ENCODE data around the gene SPINT2.
A peak's percentile ranks its signal among the peaks of the same experiment; 100 is the strongest.
"Not testable (repeated sequence)": the region's sequence is repeated elsewhere in the genome, so short reads cannot be mapped to it uniquely, and the experiment has no call there.

The SPINT2 gene

DNA sequence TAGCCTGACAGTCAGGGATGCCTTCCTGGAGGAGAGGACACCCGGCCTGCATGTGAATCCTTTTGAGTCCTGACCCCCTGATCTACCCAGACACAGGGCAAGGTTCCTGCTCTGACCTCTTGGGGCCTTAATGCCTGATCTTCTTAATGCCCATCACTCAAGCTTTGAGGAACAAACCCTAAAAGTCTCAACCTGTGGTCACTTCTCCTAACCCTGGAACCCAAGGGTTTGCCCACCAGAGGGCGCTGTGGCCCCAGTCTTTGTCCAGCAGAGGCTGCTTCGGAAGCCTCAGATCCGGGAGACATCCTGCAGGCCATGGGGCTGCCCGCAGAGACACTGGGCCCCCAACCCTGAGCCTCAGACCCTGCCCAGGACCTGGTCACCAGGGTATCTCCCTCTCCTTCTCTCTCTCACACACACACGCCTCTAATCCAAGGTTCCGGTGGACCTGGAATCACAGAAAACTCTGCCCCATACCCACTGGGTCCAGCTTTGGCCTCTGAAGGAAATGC, 30.6 kb upstream of the SPINT2 start:
- DNase-seq, result peak; percentile 61 to 97 (median 87)

DNA sequence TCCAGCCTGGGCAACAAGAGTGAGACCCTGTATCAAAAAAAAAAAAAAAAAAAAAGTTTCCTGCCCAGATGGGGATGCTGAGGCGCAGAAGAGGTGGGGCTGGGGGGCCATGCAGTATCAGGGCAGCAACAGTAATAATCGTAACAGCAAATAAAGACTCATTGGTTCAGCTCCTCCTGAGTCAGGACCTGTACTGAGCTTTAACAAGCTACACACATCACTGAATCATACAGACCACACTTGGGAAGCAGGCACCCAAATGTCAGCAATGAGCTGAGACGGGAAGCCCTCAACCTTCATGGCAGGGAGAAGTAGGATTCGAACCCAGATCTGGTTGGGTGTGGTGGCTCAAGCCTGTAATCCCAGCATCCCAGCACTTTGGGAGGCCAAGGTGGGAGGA, 29.8 kb upstream of the SPINT2 start:
- no peak for DNase-seq
- intact Hi-C loops (cut with DNase I), result loop anchor here (2.0 kb wide), 1 partner anchor 100 kb away; the partner anchor contains the start of gene CATSPERG

More for the DNA sequence above, 30.6 kb upstream of the SPINT2 start:
- intact Hi-C loops (cut with DNase I), result loop anchor here (2.0 kb wide), 1 partner anchor 101 kb away; the partner anchor contains the start of gene CATSPERG

- DNase-seq, result no peak
- intact Hi-C loops (cut with DNase I), result no loop called here
Measured at GRCh38 chr19:38239816-38240215, 24.6 kb upstream of the SPINT2 start.

DNA sequence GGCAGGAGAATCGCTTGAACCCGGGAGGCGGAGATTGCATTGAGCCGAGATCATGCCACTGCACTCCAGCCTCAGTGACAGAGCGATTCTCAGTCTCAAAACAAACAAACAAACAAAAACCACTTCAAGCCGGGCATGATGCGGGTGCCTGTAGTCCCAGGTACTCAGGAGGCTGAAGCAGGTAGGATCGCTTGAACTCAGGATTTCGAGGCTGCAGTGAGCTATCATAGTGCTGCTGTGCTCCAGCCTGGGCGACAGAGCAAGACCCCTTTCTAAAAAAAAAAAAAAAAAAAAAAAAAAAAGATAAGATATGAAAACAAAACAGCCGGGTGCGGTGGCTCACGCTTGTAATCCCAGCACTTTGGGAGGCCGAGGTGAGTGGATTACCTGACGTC, 21.1 kb upstream of the SPINT2 start:
- intact Hi-C loops (cut with DNase I), result no loop called here
- no peak for DNase-seq

GRCh38 chr19:38245826-38246498, 18.4 kb upstream of the SPINT2 start:
- intact Hi-C loops (cut with DNase I), result no loop called here
- DNase-seq, result no peak

GRCh38 chr19:38247126-38247525, 17.2 kb upstream of the SPINT2 start:
- intact Hi-C loops (cut with DNase I), result no loop called here
- no peak for DNase-seq

DNA sequence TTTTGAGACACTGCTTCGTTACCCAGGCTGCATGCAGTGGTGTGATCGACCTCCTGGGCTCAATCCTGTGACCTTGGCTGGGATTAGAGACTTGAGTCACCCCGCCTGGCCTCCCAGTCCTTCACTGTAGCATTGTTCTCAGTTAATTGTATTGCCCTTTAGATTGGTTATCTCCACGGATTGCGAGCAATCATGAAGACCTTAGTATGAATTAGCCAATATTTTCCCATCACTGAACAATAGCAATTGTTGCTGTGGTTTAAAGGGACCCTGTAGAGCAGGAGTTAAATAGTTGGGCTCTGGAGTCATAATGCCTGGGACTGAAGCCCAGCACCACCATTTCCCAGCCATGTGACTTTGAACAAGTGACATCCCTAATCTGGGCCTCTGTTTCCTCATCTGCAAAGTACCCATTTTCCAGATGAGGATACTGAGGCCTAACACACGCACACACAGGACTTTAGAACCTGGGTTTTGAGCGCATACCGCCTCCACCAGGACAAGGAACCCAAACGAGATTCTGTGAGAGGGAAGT, 16.6 kb upstream of the SPINT2 start:
- DNase-seq, result no peak
- intact Hi-C loops (cut with DNase I), result no loop called here

DNA sequence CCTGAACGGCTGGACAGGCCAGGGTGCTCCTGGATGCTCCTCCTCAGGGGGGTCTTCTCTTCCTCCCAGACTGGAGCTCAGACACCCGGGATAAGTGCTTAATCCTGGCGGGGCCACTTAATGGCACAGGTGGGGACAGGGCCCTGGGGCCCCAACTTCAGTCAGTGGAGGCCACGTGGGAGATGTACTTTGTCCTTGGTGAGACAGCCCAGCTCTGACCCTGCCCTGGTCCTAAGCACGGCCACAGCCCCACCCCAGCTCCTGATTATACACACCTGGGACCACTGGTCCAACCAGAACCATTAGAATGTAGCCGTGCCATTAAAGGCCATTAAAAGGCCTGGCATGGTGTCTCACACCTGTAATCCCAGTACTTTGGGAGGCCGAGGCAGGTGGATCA, 16.0 kb upstream of the SPINT2 start:
- intact Hi-C loops (cut with DNase I), result no loop called here
- no peak for DNase-seq

- intact Hi-C loops (cut with DNase I), result no loop called here
- DNase-seq, result no peak
Measured at GRCh38 chr19:38250428-38250820, 13.9 kb upstream of the SPINT2 start.

DNA sequence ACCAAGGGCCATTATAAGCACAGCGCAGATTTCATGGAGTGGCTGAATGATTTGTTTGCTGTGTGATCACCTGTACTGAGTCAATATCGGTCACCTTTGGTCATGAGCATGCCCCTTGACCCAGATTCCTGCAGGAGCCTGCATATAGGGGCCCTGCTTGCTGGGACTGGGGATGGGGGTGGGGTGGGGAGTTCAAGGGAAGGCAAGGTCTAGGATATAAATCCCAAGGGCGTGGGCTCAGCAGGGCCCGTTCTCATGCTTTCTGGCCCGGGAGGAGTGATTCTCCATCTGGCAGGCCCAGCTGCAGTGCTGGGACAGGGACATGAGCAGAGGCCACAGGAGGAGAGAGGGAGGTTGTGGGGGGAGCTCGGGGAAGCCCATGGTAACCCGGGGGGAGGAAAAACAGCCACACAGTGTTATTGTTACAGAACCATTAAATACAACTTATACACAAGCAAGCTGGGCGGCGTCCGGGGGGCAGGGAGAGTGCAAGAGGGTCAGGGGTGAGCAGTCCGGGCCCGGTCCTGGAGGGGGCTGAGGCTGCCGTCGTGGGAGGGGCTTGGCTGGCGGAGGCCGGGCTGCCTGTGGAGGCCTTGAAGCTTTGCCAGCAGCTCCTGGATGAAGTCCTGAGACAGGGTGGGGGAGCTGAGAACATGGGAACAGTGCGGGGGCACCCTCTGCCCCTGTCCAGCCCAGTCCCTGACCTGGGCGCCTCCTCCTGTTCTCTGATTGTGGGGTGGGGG, 13.4 kb upstream of the SPINT2 start:
- intact Hi-C loops (cut with DNase I), result no loop called here
- DNase-seq, result peak in 9 of 10 donors; percentile 59 to 96 (median 70)

- intact Hi-C loops (cut with DNase I), result no loop called here
Measured at GRCh38 chr19:38251564-38252051, 12.8 kb upstream of the SPINT2 start.

DNA sequence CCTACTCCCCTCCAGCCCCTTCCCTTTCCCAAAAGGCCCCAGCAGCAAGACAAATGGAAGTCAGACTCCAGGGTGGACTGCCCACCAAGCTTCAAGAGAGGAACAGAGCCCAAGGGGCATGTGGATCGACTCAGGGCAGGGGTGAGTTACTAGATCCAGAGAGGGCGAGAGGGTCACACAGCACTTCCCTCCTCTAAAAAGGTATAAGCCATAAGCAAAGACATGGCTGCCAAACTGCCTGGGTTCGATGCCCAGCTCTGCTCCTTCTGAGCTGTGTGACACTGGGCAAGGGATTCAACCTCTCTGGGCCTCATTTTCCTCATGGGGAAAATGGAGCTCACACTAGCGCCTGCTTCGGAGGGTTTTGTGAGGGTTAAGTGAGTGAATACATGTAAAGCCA, 12.0 kb upstream of the SPINT2 start:
- intact Hi-C loops (cut with DNase I), result no loop called here
- DNase-seq, result no peak

More at GRCh38 chr19:38251564-38252051, 12.8 kb upstream of the SPINT2 start:
- DNase-seq, result no peak

DNA sequence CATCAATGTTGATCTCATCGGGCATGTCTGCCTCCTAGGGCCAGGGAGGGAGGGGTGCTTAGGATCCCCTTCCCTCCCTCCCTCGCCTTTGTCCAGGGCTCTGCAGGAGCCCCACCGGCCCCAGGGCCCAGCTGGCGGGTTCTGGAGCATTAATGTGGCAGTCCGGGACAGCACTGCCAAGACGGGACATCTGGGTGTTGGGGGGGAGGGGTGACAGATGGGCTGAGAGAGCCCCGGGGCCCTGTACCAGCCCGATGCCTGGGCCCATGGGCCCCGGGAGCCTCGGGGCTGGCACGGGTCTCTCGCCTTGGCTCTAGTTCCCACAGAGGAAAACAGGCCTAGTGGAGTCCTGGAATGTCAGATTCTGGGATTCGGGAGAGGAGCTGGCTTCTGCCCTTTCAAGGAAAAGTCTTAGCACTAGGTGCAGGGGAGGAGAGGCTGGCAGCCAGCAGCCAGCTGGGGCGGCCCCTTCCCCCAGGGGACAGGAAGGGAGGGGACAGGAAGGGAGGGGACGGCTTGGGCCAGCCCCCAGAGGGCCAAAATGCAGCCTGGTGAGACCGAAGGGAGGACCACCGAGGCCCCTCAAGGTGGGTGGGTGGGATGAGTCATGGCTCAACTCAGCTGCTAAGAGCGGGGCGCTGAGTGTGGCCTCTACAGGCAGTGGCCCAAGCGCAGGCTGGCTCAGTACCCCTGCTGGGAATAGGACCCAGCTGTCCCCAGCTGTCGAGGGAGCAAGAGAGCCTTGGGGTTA, 11.3 kb upstream of the SPINT2 start:
- intact Hi-C loops (cut with DNase I), result no loop called here
- DNase-seq, result peak; percentile 79 to 99 (median 92)

GRCh38 chr19:38253788-38254187, 10.6 kb upstream of the SPINT2 start:
- no peak for DNase-seq
- intact Hi-C loops (cut with DNase I), result no loop called here

GRCh38 chr19:38255383-38256014, 8.9 kb upstream of the SPINT2 start:
- peak in 2 of 10 donors; percentile 50 to 88 for DNase-seq
- intact Hi-C loops (cut with DNase I), result loop anchor here (1.0 kb wide), 1 partner anchor 11 kb away; no protein-coding TSS in a partner anchor

DNA sequence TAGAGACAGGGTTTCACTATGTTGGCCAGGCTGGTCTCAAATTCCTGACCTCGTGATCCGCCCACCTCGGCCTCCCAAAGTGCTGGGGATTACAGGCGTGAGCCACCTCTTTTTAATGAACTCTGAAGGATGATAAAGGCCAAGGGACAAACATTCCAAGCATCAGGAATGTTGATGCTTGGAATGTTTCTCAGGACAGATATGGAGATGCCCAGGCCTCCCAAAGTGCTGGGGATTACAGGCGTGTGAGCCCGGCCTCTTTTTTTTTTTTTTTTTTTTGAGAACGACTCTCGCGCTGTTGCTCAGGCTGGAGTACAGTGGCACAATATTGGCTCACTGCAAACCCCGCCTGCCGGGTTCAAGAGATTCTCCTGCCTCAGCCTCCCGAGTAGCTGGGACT, 2.4 kb upstream of the SPINT2 start:
- DNase-seq, result not testable (repeated sequence)
- intact Hi-C loops (cut with DNase I), result loop anchor here (2.0 kb wide), 1 partner anchor 61 kb away; no protein-coding TSS in a partner anchor

- intact Hi-C loops (cut with DNase I), result no loop called here
- DNase-seq, result no peak
Measured at GRCh38 chr19:38262585-38263268, 1.6 kb upstream of the SPINT2 start.

DNA sequence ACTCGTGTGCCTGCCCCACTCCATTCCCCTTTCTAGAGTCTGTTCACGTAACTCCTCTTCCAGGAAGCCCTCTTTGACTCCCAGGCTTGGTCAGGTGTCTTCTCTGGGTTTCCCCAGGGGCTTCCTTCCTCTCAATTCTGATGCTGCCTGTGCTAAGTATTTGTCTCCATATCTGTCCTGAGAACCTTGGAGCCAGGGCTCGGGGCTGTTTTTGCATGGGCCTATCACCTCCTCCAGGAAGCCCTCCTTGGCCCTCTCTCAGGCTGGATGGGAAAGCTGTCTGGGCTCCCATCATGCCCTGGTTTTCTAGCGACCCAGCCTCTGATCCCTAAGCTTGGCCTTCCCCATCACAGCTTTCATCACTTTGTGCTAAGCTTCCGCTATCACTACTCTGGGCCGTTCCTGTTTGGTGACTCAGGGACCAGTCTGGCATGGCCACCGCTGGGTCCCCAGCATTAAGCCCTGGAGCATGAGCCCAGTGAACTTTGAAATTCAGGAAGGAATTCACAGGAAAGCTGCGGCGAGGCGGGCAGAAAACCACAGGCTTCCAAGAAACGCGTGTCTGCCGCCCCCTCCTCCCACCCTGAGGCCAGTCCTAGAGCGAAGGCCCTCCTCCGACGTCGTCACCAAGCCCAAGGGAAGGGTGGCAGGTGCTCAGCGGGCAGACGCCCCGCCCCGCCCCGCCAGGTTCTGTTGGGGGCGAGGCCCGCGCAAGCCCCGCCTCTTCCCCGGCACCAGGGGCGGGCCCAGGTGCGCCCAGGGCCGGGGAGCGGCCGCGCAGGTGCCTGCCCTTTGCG, 486 bp upstream of the SPINT2 start:
- peak in 6 of 10 donors; percentile 48 to 95 (median 78) for DNase-seq
- intact Hi-C loops (cut with DNase I), result no loop called here

Measured in posterior cingulate gyrus (tissue), 11 donors.